Stimulated activated CD4-positive, alpha-beta T cell treated with anti-CD3 and anti-CD28 coated beads, TNF-alpha, amount 100 ng/mL, for 4 hours (primary cell): ENCODE results near the gene AHCYL1.

Experiments
- DNase-seq, 3 experiments: peaks; one replicate each; pipeline ENCODE4 v3.0.0-alpha.2; 2020; ENCODE audit warnings: low read depth in 3 of 3

The AHCYL1 gene

GRCh38 chr1:110035236-110035752 lies 50.7 kb downstream of the AHCYL1 start:
- no peak for DNase-seq

GRCh38 chr1:110038271-110038670 lies 53.7 kb downstream of the AHCYL1 start:
- no peak for DNase-seq

GRCh38 chr1:110039641-110040040 lies 55.1 kb downstream of the AHCYL1 start:
- no peak for DNase-seq

- peak in 1 of 3 experiments; percentile 45 for DNase-seq
These were observed 56.0 kb downstream of the AHCYL1 start for GRCh38 chr1:110040548-110040947.

GRCh38 chr1:110043016-110043415 lies 58.5 kb downstream of the AHCYL1 start:
- no peak for DNase-seq

- DNase-seq = no peak
These were observed 62.9 kb downstream of the AHCYL1 start for GRCh38 chr1:110047463-110047862.

- no peak for DNase-seq
These were observed 63.7 kb downstream of the AHCYL1 start for GRCh38 chr1:110048240-110048639.

GRCh38 chr1:110048923-110049601 lies 64.5 kb downstream of the AHCYL1 start:
- DNase-seq = no peak

- DNase-seq = no peak
These were observed 65.4 kb downstream of the AHCYL1 start for GRCh38 chr1:110049801-110050601.

- no peak for DNase-seq
These were observed 66.2 kb downstream of the AHCYL1 start for GRCh38 chr1:110050602-110051261.

- DNase-seq = no peak
These were observed 66.7 kb downstream of the AHCYL1 start for GRCh38 chr1:110051262-110051648.

- peak; percentile 40 to 57 (median 43) for DNase-seq
These were observed 69.2 kb downstream of the AHCYL1 start for GRCh38 chr1:110053552-110054428.

GRCh38 chr1:110055493-110056284 lies 71.1 kb downstream of the AHCYL1 start:
- no peak for DNase-seq

GRCh38 chr1:110056285-110056683 lies 71.7 kb downstream of the AHCYL1 start:
- no peak for DNase-seq

- no peak for DNase-seq
These were observed 72.2 kb downstream of the AHCYL1 start for GRCh38 chr1:110056776-110057175.

- no peak for DNase-seq
These were observed 73.5 kb downstream of the AHCYL1 start for GRCh38 chr1:110057963-110058518.

- DNase-seq = no peak
These were observed 74.0 kb downstream of the AHCYL1 start for GRCh38 chr1:110058591-110058990.

GRCh38 chr1:110059133-110059863 lies 74.7 kb downstream of the AHCYL1 start:
- no peak for DNase-seq

- DNase-seq = peak; percentile 53 to 65 (median 57)
These were observed 75.6 kb downstream of the AHCYL1 start for GRCh38 chr1:110060034-110060661.
